PFSK-1 (cell line): Measurements from ENCODE around the gene TPTE2.

ENCODE experiments used
- REST ChIP-seq, 2 experiments: IDR thresholded peaks; 2 replicates each; pipeline versions ENCODE4 v1.6.1 to v1.8.0; 2011 to 2012; ENCODE audit warnings: low read depth in 2 of 2, low read length in 2 of 2, control low read depth in 1 of 2, inconsistent platforms in 1 of 2, mild to moderate bottlenecking in 1 of 2, moderate library complexity in 1 of 2; ENCODE audit not compliant: insufficient read depth in 1 of 2
- SIN3A ChIP-seq: IDR thresholded peaks from 2 replicates; pipeline ENCODE4 v1.6.1; 2012; ENCODE audit warnings: mild to moderate bottlenecking, low read length, moderate library complexity, borderline replicate concordance; ENCODE audit not compliant: insufficient read depth
- TAF1 ChIP-seq: IDR thresholded peaks from 2 replicates; pipeline ENCODE4 v1.6.1; 2012; ENCODE audit warnings: low read length, control low read depth, borderline replicate concordance; ENCODE audit not compliant: insufficient read depth

- TF ChIP-seq SIN3A, result no peak
- TF ChIP-seq TAF1, result no peak
- no peak for TF ChIP-seq REST (IDR thresholded peaks at IDR 0.05; ENCODE audit: insufficient read depth in 1 of 2, low read depth in 2 of 2, low read length in 2 of 2)
Measured at GRCh38 chr13:19596960-19597361, 35.6 kb upstream of the TPTE2 start.
